Renal cortex interstitium (tissue), 11 donors: ENCODE data around the gene TFF3. TPM values are rescaled to one million over a fixed set of nuclear protein-coding genes. Genes with fewer than 3 reads are reported as not detected.
"Not testable (repeated sequence)": the region's sequence is repeated elsewhere in the genome, so short reads cannot be mapped to it uniquely, and the experiment has no call there.

ENCODE experiments used
- DNase-seq, 11 donors: peaks; one replicate each; pipeline ENCODE4 v3.0.0-alpha.2; 2013; ENCODE audit warnings: low read depth in 9 of 11, low spot score in 4 of 11; ENCODE audit errors: extremely low read depth in 1 of 11
- polyA plus RNA-seq, 3 donors: library from polyadenylated mRNA; unstranded; fragments of 120-200 nt; gene quantifications; one replicate each; pipeline ENCODE4 v1.2.1, GENCODE V29; 2013; ENCODE audit not compliant: insufficient read length in 3 of 3

Gene TFF3
- polyA plus RNA-seq, 3 donors = 1.7 to 5.4 (median 3.6) TPM

DNA sequence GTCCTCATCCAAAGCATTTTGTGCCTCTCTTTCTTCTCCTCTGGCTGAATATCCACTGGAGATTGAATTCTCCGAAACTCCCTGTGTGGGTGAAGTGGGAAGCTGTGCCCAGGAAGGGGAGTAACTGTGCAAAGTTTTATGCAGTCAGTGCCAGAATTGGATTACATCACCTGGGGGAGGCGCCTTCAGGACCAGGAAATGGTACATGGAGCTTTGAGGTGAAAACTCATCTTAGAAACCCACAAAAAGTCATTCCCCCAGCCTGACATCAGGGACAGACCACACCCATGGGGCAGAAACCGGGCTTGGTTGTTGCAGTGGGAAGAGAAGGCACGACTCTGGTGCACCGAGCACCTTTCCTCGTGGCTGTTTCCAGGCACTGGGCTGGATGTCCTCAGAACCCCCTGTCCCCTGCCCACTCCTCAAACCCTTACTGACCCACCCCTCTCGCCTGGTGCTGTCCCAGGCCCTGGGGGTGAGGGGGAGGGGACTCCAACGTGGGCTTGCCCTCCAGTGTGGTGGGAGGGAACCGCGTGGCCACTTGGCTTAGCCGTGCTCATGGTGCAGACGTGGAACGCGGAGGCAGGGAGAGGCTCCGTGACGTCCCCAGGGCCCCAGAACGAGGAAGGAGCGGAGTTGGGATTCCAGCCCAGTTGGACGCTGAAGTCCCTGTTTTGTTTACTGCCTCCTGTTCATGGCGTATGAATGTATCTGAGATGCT lies 15.7 kb downstream of the TFF3 start:
- no peak for DNase-seq

GRCh38 chr21:42298657-42299056 lies 16.6 kb downstream of the TFF3 start:
- DNase-seq = no peak

DNA sequence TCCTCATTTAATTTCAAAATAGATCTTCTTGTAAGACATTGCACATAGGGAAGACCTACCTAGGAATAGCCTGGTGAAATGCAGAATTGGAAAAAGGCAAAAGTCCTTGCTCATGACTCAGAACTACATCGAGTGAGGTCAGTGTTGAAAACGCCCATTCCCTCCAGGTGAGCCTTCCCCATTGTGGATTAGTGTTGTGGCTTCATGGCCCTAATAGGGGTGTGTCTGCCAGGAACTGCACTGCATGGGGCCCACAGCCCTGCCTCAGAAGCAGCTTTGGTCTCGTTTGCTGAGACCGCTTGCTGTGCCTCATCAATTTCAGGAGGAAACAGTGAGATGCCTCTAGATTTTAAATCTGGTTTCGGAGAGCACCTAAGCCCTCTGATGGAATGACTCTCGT lies 17.0 kb downstream of the TFF3 start:
- DNase-seq = no peak

GRCh38 chr21:42297377-42297776 lies 17.8 kb downstream of the TFF3 start:
- DNase-seq = no peak

DNA sequence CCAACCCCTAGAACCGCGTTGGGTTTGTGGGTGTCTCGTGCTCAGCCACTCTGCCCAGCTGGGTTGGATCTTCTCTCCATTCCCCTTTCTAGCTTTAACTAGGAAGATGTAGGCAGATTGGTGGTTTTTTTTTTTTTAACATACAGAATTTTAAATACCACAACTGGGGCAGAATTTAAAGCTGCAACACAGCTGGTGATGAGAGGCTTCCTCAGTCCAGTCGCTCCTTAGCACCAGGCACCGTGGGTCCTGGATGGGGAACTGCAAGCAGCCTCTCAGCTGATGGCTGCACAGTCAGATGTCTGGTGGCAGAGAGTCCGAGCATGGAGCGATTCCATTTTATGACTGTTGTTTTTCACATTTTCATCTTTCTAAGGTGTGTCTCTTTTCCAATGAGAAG lies 18.7 kb downstream of the TFF3 start:
- no peak for DNase-seq

GRCh38 chr21:42295845-42296244 lies 19.4 kb downstream of the TFF3 start:
- no peak for DNase-seq

GRCh38 chr21:42294273-42294880 lies 20.8 kb downstream of the TFF3 start:
- DNase-seq = no peak

- DNase-seq = no peak
Measured at GRCh38 chr21:42293649-42294272, 21.4 kb downstream of the TFF3 start.

- not testable (repeated sequence) for DNase-seq
Measured at GRCh38 chr21:42292563-42293142, 22.6 kb downstream of the TFF3 start.

DNA sequence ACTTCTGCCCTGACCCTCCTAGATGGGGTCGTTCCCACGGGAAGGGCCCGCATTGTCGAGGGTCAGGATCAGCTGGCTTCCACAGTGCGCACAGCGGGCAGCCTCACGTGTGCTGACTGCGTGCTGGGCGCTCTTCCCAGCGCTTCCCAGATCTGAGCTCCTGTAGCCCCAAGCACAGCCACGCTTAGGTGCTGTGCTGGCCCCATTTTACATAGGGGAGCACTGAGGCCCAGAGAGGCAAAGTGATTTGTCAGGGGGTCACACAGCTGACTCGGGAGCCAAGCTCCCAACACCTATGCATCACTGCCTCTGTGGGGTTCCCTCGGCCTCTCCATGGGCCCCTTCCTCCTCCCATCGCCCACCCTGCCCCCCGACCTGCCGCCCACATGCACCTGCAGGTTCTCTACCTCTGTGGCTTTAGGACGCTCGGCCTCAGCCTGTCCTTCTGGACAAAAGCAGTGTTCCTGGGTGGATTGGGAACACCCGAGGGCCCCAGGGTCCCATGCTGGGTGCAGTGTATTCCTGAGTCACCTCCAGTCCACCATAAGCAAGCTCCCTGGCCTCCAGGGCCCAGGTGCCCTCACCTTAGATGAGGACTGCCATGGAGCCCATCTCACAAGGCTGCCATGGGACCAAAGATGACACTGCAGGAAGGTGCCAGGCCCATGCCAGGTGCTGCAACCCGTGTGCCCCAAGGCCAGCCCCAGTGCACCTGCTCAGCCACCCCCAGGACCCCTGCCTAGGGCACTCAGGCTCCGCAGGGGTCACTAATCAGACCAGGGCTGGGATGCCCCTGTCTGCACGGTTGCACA lies 23.3 kb downstream of the TFF3 start:
- DNase-seq = no peak

DNA sequence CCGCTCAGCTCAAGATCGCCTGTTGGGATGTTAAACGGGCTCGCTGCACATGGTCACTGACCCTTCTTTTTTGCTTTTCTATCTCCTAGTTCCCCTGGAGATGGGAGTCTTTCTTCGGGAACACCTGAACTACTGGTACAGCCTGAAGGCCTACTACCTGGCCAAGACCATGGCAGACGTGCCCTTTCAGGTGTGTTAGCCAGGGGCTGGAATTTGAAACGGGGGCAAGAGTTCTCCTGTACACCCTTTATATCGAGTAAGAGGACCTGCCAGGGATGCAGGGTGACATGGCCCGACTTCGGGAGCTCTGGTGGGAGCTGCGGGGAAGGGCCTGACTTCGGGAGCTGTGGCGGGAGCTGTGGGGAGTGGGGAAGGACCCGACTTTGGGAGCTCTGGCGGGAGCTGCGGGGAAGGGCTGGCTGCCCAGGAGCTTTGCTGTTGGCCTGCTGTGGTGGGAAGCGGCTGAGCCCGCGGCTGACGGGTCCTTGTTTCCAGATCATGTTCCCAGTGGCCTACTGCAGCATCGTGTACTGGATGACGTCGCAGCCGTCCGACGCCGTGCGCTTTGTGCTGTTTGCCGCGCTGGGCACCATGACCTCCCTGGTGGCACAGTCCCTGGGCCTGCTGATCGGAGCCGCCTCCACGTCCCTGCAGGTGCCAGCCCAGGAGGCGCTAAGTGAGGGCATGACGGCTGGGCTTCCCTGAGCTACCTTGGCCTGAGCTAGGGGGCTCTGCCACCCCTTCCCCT lies 24.0 kb downstream of the TFF3 start:
- DNase-seq = no peak

GRCh38 chr21:42290505-42290904 lies 24.7 kb downstream of the TFF3 start:
- DNase-seq = no peak

GRCh38 chr21:42289926-42290325 lies 25.3 kb downstream of the TFF3 start:
- DNase-seq = no peak

- no peak for DNase-seq
Measured at GRCh38 chr21:42288962-42289361, 26.2 kb downstream of the TFF3 start.

- DNase-seq = no peak
Measured at GRCh38 chr21:42287193-42288083, 27.8 kb downstream of the TFF3 start.

GRCh38 chr21:42286416-42286815 lies 28.8 kb downstream of the TFF3 start:
- no peak for DNase-seq

GRCh38 chr21:42285569-42286245 lies 29.5 kb downstream of the TFF3 start:
- no peak for DNase-seq
